GM18519 (cell line): ENCODE results near the gene PLEKHG7.
"Not testable (repeated sequence)": the region's sequence is repeated elsewhere in the genome, so short reads cannot be mapped to it uniquely, and the experiment has no call there.

Experiments used
- ATAC-seq: cut with Tn5 transposase; IDR thresholded peaks from one replicate; pipeline ENCODE4 v1.9.1; 2021; ENCODE audit warnings: mild to moderate bottlenecking, moderate library complexity; ENCODE audit not compliant: unreplicated experiment, low FRiP score

Gene PLEKHG7

DNA sequence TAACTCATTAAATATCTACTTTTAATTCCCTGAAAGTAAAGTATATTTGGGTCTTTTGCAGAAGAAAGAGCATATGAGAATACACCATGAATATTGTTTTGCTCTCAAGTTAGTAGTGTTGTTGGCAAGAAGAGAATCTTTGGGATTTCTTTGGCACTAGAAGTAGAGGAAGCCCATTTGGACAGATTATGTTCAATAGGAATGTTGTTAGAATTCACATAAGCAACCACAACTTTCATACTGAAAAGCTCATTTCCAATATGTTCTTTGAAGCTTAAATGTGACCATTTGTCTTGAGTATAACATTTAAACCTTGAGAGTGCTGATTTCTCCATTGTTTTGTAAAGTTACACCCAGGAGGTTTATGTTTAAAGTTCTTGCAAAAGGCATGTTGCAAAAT lies 37.6 kb downstream of the PLEKHG7 start:
- no peak for ATAC-seq

DNA sequence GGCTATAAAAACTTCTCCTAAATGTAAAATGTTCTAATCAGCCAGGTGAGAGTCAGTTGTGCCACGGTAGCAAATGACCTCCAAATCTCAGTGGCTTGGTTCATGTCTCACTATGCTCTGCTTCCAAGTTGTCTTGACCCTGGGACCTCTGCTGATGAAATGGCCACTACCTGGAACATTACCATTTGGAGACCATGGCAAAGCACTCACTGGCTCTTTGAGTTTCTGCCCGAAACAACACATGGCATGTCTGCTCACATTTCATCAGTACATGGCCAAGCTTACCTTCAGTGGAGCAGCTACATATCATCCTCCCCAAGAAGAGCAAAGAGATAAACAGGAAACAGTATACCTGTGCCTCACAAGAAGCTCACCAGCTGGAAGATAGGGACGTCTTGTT lies 40.2 kb downstream of the PLEKHG7 start:
- no peak for ATAC-seq

DNA sequence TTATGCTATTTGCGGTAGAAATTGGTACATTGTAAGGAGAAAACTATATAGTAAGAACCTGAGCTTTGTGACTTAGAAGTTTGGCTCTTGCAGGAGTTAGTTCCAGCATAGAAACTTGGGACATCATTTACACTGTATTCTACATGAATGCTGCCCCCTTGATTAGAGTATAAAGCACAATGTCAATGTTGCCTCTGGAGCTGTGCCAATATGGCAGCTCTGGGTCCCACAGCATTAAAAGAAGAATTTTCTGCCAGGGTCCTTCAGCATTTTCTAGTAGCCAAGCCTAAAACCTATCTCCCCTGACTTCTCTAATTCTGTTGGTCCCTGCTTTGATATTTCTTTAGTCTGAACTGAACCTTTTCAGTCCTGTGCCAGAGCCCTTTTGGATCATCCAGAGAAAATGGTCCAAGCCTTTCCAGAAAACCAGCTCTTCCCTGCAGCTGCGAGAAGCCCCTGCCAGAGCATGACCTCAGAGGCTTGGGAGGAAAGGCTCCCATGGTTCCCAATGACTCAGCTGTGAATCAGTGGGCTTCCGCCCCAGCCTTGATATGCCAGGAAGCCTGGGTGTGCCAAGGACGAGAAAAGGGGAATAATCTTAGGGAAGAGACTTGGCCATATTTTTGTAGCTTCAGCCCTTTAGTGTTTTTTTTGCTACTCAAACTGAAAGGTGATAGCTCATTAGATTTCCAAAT lies 43.2 kb downstream of the PLEKHG7 start:
- no peak for ATAC-seq

DNA sequence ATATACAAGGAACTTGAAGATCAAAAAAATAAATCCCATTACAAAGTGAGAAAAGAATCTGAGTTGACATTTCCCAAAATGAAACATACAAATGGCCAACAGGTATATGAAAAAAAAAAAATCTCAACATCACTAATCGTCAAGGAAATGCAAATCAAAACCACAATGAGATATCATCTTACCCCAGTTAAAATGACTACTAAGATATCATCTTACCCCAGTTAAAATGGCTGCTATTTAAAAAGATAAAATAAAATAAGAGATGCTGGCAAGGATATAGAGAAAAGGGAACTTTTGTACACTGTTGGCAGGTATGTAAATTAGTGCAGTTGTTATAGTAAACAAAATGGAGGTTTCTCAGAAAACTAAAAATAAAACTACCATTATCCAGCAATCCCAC lies 44.4 kb downstream of the PLEKHG7 start:
- no peak for ATAC-seq

DNA sequence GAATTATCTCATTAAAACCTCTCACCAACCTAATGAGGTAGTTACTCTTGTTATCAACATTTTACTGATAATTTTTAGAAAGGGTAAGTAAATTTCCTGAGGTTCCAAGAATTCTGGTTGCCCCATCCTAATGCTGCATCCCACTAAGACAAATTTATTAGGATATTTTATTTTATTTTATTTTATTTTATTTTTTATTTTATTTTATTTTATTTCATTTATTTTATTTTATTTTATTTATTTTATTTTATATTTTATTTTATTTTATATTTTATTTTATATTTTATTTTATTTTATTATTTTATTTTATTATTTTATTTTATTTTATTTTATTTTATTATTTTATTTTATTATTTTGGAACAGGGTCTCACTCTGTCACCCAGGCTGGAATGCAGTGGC lies 46.9 kb downstream of the PLEKHG7 start:
- ATAC-seq = not testable (repeated sequence)

DNA sequence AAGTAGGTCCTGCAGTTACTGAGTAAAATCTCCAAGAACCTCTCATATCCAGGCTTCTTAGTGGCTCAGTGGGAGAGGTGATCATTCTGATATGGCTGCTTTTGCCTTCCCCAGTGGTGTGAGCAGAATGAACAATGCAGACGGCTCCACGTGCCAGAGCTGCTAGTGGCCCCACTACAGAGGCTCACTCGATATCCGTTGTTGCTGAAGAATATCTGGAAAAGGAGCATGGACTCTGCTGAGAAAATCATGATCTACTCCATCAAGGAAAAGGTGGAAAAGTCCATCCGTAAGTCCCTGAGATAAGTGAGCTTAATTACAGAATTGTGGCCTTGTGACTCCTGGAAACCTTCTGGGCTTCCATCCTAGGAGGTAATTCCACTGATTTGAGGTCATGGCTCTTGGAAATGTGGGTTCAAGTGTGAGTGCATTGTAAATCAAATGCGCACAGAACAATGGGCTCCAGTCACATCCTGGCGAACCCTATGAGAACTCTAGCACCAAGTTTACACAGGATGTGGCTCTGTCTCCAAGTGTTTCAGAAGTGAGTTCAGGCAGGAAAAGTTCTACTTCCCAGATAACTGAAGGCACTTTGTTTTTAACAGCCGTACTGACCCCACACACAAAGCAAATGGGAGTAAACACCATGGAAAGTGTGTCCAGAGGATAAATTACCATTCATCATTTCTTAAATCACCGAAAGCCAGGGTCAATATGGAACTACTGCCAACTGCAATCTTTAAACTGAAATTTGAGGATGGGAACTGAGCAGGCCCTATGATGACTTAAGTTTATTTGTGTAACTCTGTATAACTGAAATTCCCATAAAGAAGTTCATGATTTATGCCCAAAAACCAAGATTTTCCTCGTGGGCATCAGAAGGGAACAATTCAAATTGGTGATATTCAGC lies 51.4 kb downstream of the PLEKHG7 start:
- ATAC-seq = no peak

DNA sequence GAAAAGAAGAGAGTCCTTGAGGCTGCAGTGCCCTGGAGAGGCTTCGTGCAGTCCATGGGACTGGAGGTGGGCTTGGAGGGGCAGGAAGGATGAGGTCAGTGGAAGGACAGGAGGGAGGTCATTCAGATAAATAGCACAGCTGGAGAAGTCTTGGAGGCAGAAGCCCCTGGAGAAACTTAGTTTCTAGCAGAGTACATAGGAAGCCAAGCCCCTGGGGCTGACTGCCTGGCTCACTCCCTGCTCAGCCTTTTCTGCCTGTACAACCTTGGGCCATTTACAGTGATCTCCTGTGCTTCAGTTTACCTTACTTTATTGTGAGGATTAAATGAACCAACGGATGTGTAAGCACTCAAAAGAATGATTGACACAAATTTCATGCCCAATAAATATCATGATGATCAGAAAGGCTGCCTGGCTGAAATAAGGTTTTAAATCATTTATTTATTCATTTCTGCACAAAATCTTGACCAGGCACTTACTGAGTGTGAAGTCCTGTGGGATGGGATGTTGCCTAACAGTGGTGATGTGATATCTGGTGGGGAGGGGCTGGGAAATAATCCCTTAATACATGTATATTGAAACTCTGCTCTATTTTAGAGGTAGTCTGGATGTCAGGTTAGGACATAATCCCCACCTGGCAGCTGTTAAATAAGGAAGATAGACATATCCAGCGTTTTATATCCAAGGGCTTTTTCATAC lies 54.3 kb downstream of the PLEKHG7 start:
- no peak for ATAC-seq

DNA sequence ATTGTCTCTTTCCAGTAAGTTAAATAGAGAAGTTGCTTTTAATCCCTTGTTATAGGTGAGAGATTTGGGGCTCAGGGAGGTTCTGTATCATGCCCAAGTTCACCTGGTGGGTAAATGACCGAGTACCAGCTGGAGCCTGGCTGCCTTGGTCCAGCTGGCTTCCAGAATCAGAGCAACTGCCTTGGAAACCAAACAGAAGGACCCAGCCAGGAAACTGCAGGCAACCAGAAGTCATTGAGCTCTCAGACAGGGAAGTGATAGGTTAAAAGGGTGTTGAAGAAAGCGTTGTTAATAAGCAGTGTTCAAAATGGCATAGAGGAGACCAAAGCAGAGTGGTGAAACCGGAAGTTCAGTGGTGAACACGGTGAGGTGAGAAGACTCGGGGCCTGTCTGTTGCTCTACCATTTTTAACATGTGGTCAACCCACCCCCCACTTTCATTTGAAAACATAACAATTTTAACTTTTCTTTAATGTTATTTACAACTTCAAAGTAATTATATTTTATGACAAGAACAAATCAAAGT lies 54.9 kb downstream of the PLEKHG7 start:
- no peak for ATAC-seq

DNA sequence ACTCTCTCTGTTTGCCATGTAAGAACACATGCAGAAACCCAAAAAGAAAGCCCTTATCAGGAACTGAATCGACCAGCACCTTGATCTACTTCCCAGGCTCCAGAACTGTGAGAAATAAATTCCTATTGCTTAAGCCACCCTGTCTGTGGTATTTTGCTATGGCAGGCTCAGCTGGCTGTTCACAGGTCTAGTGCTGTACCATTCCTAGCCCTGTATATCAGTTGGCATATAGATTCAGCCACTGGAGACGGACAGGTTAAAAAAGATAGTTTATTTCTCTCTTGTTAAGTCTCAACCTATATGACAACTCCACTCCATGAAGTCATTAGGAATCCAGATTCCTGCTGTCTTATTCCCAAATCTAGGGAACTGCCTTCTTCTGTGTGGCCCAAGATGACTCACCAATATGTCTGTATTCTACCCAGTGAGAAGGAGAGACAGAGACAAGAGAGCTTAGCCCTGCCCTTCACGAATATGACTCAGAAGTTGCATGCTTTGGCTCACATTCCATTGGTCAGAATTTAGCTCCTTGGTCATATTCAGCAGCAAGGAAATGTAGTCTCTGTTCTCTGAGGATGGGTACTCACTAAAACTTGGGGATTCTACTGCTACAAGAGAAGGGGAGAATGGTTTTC lies 57.0 kb downstream of the PLEKHG7 start:
- ATAC-seq = no peak

DNA sequence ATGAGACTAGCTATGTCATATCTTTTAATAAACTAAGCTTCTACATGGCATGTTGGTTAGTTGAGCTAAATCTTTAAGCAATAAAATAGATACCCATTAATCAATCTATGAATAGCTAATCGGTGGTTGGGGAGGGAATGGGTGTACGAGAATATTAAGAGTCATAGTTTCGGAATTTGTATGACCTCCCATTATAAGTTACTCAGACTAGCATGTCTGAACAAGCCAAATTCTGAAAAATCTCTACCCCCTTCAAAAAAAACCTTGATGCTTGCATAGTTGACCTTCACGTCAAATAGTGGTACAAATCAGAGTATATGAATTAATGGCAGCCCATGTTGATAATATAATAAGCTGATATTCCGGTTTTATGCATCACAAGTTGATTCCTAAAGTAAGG lies 60.0 kb downstream of the PLEKHG7 start:
- no peak for ATAC-seq

DNA sequence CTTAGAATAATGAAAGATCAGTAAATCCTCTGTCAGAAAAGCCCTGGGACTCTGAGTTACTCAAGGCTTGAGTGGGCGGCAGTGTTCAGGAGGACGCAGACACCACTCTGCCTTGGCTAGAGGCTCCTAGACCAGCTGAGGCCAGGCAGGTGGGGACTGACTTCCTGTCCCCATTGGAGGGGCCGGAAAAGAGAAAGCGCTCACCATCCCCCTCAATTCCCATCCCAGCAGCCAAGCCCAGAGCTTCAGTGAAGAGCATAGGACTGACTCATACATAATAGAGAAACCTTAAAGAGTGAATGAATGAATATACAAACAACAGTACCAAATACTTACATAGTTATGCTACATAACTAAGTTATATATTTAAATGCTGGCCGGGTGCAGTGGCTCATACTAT lies 62.0 kb downstream of the PLEKHG7 start:
- ATAC-seq = no peak

DNA sequence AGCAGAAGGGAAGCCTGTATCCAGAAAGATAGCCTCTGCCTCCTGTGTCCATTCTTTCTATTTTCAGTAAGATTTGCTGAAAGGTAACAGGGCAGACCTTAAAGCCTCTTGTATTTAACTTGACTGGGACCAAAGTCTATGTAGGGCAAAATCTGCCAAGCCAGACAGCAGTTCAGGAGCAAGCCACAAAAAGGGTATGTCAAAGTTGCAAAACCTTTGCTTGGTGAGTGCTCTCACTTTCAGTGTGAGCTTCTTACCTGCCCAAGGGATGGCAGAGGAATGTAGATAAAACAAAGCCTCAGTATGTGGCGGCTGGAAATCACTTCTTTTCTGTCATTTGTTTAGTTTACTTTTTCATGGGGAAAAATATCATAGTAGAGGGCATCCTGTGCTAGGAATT lies 63.1 kb downstream of the PLEKHG7 start:
- ATAC-seq = no peak

DNA sequence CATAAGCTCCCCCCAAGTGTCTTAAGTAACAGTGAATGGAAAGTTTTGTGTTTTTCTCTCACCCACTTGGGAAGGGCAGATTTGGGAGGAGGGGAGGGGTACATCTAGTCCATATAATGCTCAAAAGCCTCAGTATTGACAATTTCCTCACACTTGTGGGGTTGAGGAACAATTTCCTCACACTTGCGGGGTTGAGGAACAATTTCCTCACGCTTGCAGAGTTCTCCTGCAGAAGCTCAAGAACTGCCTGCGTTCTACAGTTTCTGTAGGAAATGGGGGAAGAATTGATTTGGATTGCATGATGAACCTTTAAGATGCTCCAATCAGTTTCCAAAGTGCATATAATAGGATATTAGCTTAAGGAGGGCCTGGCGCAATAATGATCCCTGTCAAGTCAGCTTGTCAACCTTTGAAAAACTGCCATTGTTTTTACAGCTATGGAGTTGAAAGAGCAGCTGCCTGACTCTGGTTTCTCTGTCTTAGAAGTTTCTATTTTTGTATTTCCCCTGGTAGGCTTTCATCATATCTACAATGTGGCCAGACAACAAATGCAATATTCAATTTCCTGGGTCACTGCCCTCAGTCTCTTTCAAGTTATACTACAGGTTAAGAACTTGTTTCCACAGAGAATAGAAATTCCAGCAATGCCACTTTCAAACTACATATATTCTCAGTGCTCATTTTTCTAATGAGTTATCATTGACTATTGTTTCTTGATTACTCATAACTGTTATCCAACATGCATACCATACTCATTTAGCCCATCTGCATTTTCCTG lies 66.5 kb downstream of the PLEKHG7 start:
- ATAC-seq = peak; percentile 75

DNA sequence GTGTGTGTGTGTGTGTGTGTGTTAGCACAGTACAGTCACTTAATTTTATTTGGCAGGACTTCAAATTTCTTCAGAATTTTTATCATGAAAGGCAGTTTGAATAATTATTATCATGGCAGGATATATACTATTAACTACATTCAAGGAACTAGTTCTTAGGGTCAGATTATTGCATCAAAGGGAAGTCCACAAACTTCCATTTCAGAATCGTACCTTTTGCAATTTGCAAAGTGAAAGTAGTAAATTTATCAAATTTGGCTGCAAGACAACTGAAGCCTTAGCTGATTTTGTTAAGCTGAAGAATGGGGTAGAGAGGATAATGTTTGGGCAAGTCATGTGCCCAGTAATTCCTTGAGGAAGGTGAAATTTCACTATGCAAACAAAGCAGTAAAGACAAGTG lies 68.2 kb downstream of the PLEKHG7 start:
- no peak for ATAC-seq

DNA sequence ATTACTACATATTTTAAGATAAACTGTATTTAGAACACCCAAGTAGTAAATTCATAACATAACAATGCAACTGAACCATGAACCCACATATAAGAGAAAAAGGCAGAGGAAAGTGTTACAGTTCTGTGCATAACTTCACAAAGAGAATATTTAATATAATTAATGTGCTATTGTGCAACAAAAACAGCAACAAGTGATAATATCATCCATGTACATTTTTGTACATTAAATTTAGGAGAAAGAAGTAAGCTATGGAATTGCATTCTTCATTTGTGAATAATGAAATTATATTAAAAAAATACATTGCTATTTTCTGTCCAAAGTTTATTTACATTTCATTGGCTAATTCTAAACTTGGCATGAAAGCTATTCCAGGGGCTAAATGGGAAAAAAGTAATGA lies 72.6 kb downstream of the PLEKHG7 start:
- no peak for ATAC-seq

DNA sequence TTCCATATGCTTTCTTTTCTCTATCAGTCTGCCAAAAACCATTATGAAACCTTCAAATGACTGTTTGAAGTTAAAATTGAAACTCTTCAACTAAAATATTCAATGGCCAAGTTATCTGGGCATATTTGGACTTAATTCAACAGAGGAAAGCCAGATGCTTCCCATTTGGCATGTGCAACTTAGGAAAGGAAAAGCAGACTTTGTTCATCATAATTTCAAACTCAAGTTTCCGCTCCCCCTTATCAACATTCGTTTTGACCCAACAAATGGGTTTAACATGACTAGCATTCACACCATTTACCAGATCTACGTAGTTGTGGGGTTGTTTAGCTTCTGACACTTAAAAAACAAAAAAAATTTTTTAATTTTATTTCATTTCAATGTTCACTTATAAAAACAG lies 75.7 kb downstream of the PLEKHG7 start:
- ATAC-seq = no peak

DNA sequence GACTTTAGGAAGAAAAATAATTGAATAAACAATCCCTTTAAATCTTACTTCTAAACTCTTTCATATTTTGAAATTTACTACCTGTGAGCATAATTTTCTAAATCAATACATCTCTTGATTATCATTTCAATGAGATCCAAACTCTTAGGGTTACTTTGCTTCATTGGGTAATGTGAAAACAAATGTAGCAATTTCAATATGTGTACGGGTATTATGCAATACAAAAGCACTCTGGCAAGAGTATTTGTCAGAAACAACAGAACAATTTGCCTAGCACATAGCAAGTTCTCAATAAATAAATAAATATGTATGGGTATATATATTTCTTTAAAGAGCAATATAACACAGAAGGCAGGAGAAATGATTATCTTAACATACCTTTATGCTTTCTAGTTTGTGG lies 77.1 kb downstream of the PLEKHG7 start:
- no peak for ATAC-seq

DNA sequence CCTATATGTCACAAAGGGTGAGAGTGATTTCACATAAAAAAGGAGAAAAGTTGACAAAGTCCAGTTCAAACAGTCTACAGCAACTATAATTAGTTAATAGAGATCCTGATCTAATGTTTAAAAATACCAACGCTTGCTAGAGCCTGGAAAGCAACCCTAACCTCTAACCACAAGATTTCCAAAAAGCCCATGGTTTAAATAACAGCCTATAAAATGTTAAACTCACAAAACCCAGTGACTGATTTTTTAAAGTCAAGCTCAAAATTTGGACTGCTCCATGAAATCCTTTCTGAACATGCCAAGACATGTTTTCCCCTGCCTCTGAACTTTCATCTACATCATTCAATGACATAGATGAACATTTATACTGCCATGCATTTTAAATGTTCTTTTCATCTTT lies 81.6 kb downstream of the PLEKHG7 start:
- ATAC-seq = no peak

DNA sequence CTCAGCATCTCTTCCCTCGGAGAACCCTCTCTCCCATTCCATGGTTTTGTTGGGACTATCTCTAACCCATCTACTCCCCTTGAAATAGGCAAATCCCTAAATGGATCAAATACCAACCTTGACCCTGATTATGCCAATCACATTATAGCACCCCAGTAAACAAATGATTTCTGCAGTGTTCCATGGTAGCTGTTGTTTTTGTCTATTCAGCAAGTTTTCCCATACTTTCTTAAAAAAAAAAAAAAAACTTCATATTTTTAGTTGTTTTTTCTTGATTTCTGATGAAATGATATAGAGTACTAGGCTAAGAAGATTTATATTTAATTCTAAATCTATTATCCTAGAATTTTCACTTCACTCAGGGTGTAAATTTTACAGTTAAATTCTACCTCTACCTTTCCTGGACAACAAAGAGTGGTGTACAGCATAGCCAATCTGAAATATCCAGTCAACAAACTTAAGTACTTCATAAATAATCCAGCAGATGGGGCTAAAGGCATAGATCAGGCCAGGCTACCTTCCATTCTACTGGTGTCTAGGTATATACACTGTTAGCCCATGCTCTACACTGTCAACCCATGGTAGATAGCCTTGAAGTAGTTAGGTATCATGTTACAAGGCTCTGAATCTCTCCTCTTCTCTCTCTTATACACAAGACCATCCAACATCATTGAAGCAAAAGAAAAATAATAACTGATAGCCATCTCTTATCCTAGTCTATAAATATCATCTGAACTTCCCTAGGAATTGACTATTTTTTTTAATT lies 82.2 kb downstream of the PLEKHG7 start:
- peak; percentile 95 for ATAC-seq
